SIG-M5 treated with dmso at 0.1 percent for 504 hours (cell line): ENCODE results near the gene ARHGAP30.
A peak's percentile ranks its signal among the peaks of the same experiment; 100 is the strongest.
"Not testable (repeated sequence)": the region's sequence is repeated elsewhere in the genome, so short reads cannot be mapped to it uniquely, and the experiment has no call there.

Experiments
- DNase-seq: peaks from one replicate; lab custom pipeline; 2025; ENCODE audit not compliant: unreplicated experiment; lab: John Stamatoyannopoulos, UW

ARHGAP30 gene

DNA sequence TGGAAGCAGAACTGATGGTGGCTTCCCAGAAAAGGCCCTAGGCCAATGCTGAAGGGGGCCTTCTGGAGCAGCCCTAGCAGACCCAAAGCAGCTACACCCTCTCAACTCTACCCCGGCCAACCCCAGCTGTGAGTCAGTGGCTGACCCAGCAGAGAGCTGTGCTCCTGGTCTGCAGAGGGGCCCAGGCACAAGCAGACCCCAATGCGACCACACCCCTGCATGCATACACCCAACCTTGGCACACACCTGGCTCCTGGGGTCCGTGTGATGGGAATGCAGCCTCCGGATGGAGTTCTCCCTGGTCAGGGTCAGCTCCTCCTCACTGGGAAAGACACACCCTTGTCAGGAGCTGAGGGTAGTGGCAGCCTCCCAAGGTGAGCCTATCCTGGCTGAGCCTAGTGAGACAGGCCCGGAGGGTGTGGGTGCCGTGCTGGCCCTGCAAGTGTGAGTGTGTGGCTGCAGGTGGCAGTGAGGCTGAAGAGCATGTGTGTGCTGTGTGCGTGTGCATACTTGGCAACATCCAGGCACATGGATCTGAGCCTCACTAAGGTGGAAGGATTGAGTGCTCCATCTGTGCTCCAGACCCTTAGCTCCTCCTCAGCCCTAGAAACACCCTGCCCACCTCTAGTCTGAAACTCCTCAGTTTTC, 3.9 kb upstream of the ARHGAP30 start:
- DNase-seq: no peak

DNA sequence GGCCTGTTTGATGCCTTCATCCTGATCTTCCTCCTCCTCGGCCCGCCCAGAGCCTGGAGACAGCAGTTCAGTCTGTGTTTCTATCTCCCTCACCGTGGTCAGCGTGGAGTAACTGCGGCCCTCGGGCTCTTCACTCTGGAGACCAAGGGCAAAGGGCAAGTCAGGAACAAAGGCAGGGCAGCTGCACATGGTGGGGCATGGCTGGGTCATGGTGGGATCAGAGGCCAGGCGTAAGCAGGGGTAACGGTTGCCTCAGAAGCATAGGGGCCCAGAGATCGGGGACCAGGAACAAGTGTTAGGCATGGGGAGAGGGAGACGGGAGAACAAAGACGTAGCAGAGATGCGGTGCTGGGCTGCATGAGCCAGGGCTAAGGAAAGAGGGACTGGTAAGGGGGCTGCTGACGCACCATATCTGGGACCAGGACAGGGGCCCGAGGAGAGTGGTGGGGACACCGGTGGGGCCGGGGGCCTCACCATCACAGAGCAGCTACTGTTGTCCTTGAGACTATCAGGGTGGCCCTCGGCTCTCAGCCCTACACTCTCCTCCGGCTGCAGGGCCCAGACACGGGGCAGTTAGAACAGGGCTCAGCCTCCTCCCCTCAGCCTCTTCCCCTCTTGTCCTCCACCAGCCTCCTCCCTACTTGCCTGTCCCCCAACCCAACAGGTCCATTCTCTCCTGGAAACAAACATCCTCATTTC, 3.2 kb upstream of the ARHGAP30 start:
- no peak for DNase-seq

DNA sequence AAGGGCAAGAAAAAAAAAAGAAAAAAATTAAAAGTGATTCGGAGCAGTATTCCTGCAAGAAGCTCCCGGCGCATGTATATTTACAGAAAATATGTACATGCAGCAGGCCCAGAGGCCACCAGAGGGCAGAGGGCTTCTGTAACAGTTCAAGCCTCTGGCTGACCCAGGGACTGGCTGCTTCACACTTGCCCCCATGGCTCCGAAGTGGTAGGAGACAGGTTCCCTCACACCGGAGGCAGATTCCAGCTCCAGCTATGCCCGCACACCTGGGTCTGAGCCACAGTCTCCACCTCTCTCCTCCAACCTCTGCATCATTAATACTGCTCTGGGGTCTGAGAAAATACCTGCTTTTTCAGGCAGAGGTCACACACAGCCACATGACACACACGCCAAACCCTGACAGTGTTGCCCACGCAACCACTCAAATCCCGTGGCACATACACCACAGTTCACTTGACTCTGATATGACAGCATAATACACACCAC, 2.2 kb upstream of the ARHGAP30 start:
- DNase-seq: peak; percentile 56

DNA sequence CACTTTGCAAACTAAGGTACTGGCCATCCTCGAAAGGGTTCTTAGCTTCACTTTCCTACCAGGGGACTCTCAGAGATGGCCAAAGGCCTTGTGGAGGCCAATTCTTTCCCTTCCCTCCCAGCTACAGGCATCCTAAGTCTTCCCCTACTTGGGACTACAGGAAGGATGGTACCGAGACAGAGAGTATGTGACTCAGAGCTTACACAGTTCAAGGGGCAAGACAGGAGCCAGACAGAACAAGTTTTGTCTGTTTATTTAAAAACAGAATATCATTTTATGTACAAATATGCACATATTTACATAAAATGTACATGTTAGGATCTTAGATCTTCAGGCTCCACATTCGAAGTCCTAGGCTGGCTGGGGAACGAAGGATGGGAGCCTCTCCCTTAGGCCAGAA, 1.1 kb upstream of the ARHGAP30 start:
- DNase-seq: no peak

- no peak for DNase-seq
Observed at GRCh38 chr1:161069241-161069640, 450 bp downstream of the ARHGAP30 start.

GRCh38 chr1:161068306-161069234, 1.1 kb downstream of the ARHGAP30 start:
- peak; percentile 98 for DNase-seq

DNA sequence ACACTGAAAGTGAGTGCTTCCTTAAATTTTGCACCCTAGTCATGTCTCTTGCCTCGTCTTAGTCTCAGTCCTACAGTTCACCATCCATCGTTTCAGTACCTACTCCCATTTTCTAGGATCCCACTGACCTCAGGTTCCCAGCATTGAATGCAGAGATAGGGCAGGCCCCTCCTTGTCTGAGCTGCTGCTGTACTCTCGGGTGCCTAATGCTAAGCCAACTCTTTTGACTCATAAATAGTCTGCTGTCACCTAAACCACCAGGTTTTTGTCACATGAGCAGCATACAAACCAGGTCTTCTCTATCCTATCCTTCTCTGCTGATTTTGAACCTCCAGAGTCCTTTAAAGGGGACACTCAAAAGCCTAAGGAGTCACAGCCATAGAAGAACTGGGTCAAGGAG, 3.0 kb downstream of the ARHGAP30 start:
- DNase-seq: no peak

GRCh38 chr1:161065681-161066080, 4.0 kb downstream of the ARHGAP30 start:
- DNase-seq: not testable (repeated sequence)

- not testable (repeated sequence) for DNase-seq
Observed at GRCh38 chr1:161063936-161064335, 5.8 kb downstream of the ARHGAP30 start.

- DNase-seq: no peak
Observed at GRCh38 chr1:161061419-161061818, 8.3 kb downstream of the ARHGAP30 start.

DNA sequence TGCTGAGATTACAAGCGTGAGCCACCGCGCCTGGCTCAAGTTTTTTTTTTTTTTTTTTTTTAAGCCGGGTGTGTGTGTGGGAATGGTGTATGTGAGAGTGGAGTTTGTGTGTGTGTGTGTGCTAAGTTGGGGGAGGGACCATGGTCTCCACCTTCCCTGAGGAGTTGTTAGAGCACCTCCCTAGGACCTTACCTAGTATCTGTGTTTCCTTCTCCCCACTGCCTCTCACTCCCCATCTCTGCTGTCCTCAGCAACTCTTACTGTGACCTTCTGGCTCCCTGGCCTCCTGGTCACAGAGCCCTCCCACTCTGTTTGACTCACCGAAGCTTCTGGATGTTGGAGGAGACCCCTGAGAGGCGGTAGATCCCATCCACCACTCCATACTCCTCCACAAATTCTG, 10.4 kb downstream of the ARHGAP30 start:
- DNase-seq: no peak

DNA sequence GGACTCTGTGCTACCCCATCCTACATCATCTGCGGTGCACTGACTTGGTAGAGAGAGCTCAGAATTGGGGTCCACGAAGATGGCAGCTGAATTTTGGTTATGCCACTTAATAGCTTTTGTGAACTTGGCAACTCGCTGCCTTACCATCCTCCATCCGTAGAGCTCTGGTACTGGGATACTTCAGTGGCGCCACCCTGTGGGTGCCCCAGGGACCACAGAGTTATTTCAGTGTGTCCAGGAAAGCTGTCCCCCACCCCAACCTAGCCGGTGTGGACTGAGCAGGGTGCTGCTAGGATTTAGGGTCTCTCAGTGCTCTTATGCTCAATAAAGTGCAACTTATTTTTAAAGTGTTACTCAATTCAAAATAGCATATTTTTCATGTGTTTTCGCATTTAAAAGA, 14.9 kb downstream of the ARHGAP30 start:
- no peak for DNase-seq

- no peak for DNase-seq
Observed at GRCh38 chr1:161054232-161054631, 15.5 kb downstream of the ARHGAP30 start.

DNA sequence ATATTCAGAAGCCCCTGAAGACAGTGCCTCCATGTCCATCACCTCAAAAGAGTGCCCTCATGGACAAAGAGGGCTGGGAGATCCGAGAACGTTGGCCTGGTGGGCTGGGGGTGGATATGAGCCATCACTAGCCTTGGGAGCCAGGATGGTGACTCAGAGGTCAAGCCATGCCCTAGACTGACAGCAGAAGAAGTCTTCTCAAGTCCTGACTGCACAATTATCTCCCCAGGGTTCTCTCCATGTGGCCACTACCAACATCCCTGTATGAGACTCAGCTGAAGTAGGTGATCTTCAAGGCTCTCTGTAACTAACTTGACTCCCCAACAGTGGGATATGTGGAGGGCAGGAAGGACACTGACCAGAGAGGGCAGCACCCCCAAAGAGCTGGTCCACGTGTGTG, 16.8 kb downstream of the ARHGAP30 start:
- DNase-seq: no peak

DNA sequence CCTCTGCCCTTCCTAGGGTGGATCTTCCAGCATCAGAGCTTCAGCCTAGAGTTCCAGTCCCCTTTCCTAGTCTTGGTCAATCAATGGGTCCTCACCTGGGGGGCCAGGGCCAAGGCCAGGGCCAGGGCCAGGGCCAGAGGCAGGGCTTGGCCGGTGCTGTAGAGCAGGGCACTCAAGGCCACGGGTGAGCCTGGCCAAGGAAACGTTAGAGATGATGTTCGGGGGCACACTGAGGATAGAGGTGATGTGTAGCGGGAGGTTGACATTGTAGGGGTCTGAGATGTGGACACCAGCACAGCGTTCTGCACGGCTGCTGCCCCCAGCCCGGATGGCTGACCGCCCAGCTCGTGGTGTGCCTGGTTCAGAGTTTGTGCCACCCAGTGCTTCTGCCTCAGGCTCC, 18.5 kb downstream of the ARHGAP30 start:
- no peak for DNase-seq

- DNase-seq: no peak
Observed at GRCh38 chr1:161048949-161049722, 20.6 kb downstream of the ARHGAP30 start.

DNA sequence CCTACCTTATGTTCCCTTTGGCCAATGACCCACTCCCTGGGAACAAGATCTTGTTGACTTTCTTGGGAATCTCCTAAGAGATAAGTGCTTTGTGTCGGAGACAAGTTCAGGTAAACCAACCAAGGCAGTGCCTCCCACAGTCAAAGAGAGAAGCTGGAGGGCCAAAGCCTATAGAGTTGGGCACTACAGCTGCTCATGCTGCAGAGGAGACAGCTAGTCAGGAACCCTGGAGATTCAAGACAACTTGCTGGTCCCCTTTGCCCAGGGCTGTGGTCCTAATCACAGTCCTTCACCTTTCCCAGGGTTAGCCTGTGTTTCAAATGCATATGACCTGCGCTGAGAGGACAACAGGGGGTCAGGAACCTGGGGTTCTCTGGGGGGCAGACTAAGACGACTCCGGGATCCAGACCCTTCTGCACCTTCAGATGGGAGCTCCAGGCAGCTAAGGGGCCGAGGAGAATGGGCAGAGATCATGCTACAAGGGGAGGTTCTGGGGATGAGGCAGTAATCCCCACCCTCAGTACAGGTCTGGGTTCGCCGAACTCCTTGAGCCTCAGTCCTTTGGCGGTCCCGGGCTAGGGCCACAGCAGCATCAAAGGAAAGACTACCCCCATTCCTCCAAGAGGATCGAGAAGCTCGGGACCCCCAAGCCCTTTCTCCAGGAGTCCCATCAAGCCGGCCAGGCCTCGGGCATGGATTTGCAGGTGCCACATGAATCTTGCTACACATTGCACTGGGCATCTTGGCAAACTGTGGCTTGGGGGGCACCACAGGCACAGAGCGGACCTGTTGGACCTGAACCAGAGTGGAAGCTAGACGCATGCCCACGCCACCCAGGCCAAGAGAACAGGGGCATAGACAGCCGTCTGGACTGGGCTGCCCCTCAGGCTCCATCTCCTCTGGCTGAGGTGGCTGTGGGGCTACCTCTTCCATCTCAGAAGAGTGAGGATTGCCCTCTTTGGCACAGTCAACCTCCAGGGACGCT, 22.0 kb downstream of the ARHGAP30 start:
- DNase-seq: no peak

GRCh38 chr1:161046605-161047228, 23.0 kb downstream of the ARHGAP30 start:
- peak; percentile 95 for DNase-seq
